ENCODE data around the gene GFRA4. TPM values are rescaled to one million over a fixed set of nuclear protein-coding genes. Genes with fewer than 3 reads are reported as not detected.
A peak's percentile ranks its signal among the peaks of the same experiment; 100 is the strongest.

The GFRA4 gene
- total RNA-seq, 1 experiment from 2014 or later, result not detected

DNA sequence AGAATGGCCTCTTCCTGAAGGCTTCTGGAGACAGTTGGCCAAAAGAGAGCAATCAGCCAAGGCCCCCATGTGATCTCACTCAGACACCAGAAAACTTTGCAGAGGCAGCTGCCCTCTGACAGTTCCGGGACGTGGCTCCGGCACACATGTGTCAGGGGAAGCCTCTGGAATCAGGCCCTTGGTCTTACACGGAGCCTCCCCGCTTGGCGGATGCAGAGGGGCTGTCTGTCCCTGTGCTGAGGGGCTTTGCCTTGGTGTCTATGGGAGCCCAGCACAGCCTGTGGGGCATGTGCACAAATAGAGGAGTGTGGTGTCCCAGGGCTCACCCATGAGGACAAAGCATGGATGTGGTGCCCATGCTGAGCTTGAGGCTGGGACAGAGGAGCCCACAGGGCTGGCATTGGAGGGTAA is 35.4 kb upstream of the GFRA4 start:
- intact Hi-C loops (cut with micrococcal nuclease), result no loop called here
- Mint-ChIP-seq H3K9me3 (ENCODE audit: unreplicated experiment) (no peaks in the 10 kb centered on the region), H3K27ac (ENCODE audit: low read depth, unreplicated experiment) (no peak overlapping the region), H3K36me3 (ENCODE audit: insufficient read depth, unreplicated experiment) (no peaks in the 10 kb centered on the region), H3K27me3 (ENCODE audit: insufficient read depth, unreplicated experiment) (no peaks in the 10 kb centered on the region), H3K4me1 (ENCODE audit: insufficient read depth, unreplicated experiment) (no peaks in the 10 kb centered on the region), H3K4me3 (ENCODE audit: unreplicated experiment) (no peak overlapping the region)
- ChIA-PET POLR2A (interaction anchor here (0.8 to 1.7 kb wide), 3 partner anchors 10 to 116 kb away, joined by 3 to 6 read pairs (median 6); partner anchors contain the start of gene ADISSP), CTCF (interaction anchor here (1.2 to 6.9 kb wide), 2 partner anchors 12 to 24 kb away, joined by 3 to 49 read pairs; partner anchors contain the start of gene SIGLEC1)
- no peak for DNase-seq (ENCODE audit: unreplicated experiment)
- BruUV-seq (replicated peaks), result no TSS peak
- TF ChIP-seq CTCF (IDR thresholded peaks at IDR 0.05; ENCODE audit: unreplicated experiment), result no peak

DNA sequence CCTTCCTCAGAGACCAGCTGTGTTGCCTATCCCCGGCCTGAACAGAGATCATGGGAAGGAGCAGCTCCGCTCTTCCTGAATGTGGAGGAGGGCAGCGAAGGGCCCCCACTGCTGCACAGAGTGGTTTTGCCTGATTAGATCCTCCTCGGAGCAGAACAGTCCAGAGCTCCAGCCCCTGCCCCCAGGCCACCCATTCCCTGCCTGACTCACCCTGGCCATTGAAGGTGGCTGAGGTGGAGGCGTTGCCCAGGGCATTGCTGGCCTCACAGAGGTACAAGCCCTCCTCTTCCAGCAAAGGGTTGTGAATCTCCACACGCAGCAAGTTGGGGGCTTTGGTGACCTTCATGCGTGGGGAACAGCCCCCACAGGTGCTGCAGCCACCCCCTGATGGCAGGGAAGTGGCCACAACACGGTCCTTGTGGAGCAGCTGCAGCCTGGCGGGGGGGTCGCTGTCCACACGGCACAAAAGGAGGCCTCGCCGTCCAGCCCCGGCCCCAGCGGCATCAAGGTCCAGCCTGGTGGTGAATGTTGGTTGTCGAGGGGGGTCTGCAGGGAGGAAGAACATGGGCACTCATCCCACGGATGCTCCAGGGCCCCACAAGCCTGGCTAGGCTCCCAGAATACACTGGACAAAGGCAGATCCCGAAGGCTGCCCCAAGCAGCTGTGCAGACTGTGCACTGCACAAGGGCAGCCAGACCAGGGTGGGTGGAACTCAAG is 34.5 kb upstream of the GFRA4 start:
- Mint-ChIP-seq H3K27ac (ENCODE audit: low read depth, unreplicated experiment) (no peak overlapping the region), H3K36me3 (ENCODE audit: insufficient read depth, unreplicated experiment) (no peaks in the 10 kb centered on the region), H3K4me1 (ENCODE audit: insufficient read depth, unreplicated experiment) (no peaks in the 10 kb centered on the region), H3K27me3 (ENCODE audit: insufficient read depth, unreplicated experiment) (no peaks in the 10 kb centered on the region), H3K9me3 (ENCODE audit: unreplicated experiment) (no peaks in the 10 kb centered on the region), H3K4me3 (ENCODE audit: unreplicated experiment) (no peak overlapping the region)
- intact Hi-C loops (cut with micrococcal nuclease), result no loop called here
- ChIA-PET POLR2A (interaction anchor here (0.8 to 1.7 kb wide), 5 partner anchors 9 to 117 kb away, joined by 3 to 6 read pairs (median 5); partner anchors contain the start of gene ADISSP), CTCF (interaction anchor here (1.0 to 6.9 kb wide), 6 partner anchors 9 to 25 kb away, joined by 3 to 49 read pairs (median 10); partner anchors contain the start of gene SIGLEC1)
- TF ChIP-seq CTCF (IDR thresholded peaks at IDR 0.05; ENCODE audit: unreplicated experiment), result no peak
- no peak for DNase-seq (ENCODE audit: unreplicated experiment)
- BruUV-seq (replicated peaks), result no TSS peak

- no peak overlapping the region for H3K4me3 Mint-ChIP-seq (ENCODE audit: unreplicated experiment)
- BruUV-seq (replicated peaks), result no TSS peak
- CTCF ChIA-PET, result interaction anchor here (0.6 to 6.9 kb wide), 12 partner anchors 7 to 80 kb away, joined by 3 to 49 read pairs (median 4); partner anchors contain the start of gene SIGLEC1
- intact Hi-C loops (cut with micrococcal nuclease), result no loop called here
- POLR2A ChIA-PET, result interaction anchor here (0.8 to 1.7 kb wide), 3 partner anchors 9 to 14 kb away, joined by 3 to 6 read pairs (median 5); no protein-coding TSS in a partner anchor
- H3K4me1 Mint-ChIP-seq (ENCODE audit: insufficient read depth, unreplicated experiment), result no peaks in the 10 kb centered on the region
- no peak for TF ChIP-seq CTCF (IDR thresholded peaks at IDR 0.05; ENCODE audit: unreplicated experiment)
- H3K9me3 Mint-ChIP-seq (ENCODE audit: unreplicated experiment), result no peaks in the 10 kb centered on the region
- no peak for DNase-seq (ENCODE audit: unreplicated experiment)
- no peaks in the 10 kb centered on the region for H3K36me3 Mint-ChIP-seq (ENCODE audit: insufficient read depth, unreplicated experiment)
- no peaks in the 10 kb centered on the region for H3K27me3 Mint-ChIP-seq (ENCODE audit: insufficient read depth, unreplicated experiment)
- no peak overlapping the region for H3K27ac Mint-ChIP-seq (ENCODE audit: low read depth, unreplicated experiment)
Measured at GRCh38 chr20:3696745-3697587, 33.8 kb upstream of the GFRA4 start.

- ChIA-PET CTCF (interaction anchor here (0.6 to 6.9 kb wide), 10 partner anchors 8 to 28 kb away, joined by 3 to 49 read pairs (median 6); partner anchors contain the start of gene SIGLEC1), POLR2A (interaction anchor here (0.7 to 1.2 kb wide), 2 partner anchors 15 to 843 kb away, joined by 3 read pairs; no protein-coding TSS in a partner anchor)
- no TSS peak for BruUV-seq (replicated peaks)
- H3K27me3 Mint-ChIP-seq (ENCODE audit: insufficient read depth, unreplicated experiment), result no peaks in the 10 kb centered on the region
- H3K4me1 Mint-ChIP-seq (ENCODE audit: insufficient read depth, unreplicated experiment), result no peaks in the 10 kb centered on the region
- no peaks in the 10 kb centered on the region for H3K9me3 Mint-ChIP-seq (ENCODE audit: unreplicated experiment)
- DNase-seq (ENCODE audit: unreplicated experiment), result no peak
- no peaks in the 10 kb centered on the region for H3K36me3 Mint-ChIP-seq (ENCODE audit: insufficient read depth, unreplicated experiment)
- no peak overlapping the region for H3K4me3 Mint-ChIP-seq (ENCODE audit: unreplicated experiment)
- no peak overlapping the region for H3K27ac Mint-ChIP-seq (ENCODE audit: low read depth, unreplicated experiment)
- TF ChIP-seq CTCF (IDR thresholded peaks at IDR 0.05; ENCODE audit: unreplicated experiment), result peak; percentile 44
- intact Hi-C loops (cut with micrococcal nuclease), result no loop called here
Measured at GRCh38 chr20:3696200-3696599, 33.0 kb upstream of the GFRA4 start.

Data from MCF 10A (cell line).